ENCODE results near the gene NUP93.

The NUP93 gene

GRCh38 chr16:56812884-56813283, 83.0 kb downstream of the NUP93 start:
- Histone ChIP-seq H3K9me2 (replicated peaks; ENCODE audit: low read depth, low read length) (no peaks in the 10 kb centered on the region), H3K27me3 (ENCODE audit: insufficient read depth, low read length, poor library complexity, severe bottlenecking) (no peaks in the 10 kb centered on the region), H4K20me1 (ENCODE audit: insufficient read depth, low read length, poor library complexity, severe bottlenecking) (no peaks in the 10 kb centered on the region), H3K9me3 (ENCODE audit: insufficient read depth, low read depth, low read length) (no peaks in the 10 kb centered on the region), H3K79me2 (ENCODE audit: insufficient read depth, low read length) (no peaks in the 10 kb centered on the region), H3K4me3 (ENCODE audit: low read length, poor library complexity, severe bottlenecking) (no peak overlapping the region), H3K36me3 (ENCODE audit: insufficient read depth, low read length) (peaks cover 17% of the 10 kb centered on the region; the same call in 1 of the 2 replicates), H3K9ac (ENCODE audit: low read depth, low read length, poor library complexity, severe bottlenecking) (no peak overlapping the region), H3F3A (ENCODE audit: low read depth) (no peaks in the 10 kb centered on the region), H3K4me1 (ENCODE audit: insufficient read depth, low read length, poor library complexity, severe bottlenecking) (no peaks in the 10 kb centered on the region), H2AFZ (ENCODE audit: low read length) (no peak overlapping the region), H3K4me2 (ENCODE audit: low read depth, low read length, poor library complexity, severe bottlenecking) (no peak overlapping the region)
- no peak for TF ChIP-seq EZH2phosphoT487 (IDR thresholded peaks at IDR 0.05; ENCODE audit: borderline replicate concordance)
- no peak for TF ChIP-seq CTCF (conservative IDR thresholded peaks at IDR 0.05; ENCODE audit: low read length)

GRCh38 chr16:56814537-56815432, 84.9 kb downstream of the NUP93 start:
- H3K9ac ChIP-seq (ENCODE audit: low read depth, low read length, poor library complexity, severe bottlenecking): no peak overlapping the region

GRCh38 chr16:56815721-56816120, 85.8 kb downstream of the NUP93 start:
- no peak overlapping the region for H3K4me3 ChIP-seq (ENCODE audit: low read length, poor library complexity, severe bottlenecking)
- H3K36me3 ChIP-seq (ENCODE audit: insufficient read depth, low read length): peaks cover 33% of the 10 kb centered on the region; the same call in 1 of the 2 replicates
- H3K9me3 ChIP-seq (ENCODE audit: insufficient read depth, low read depth, low read length): no peaks in the 10 kb centered on the region
- TF ChIP-seq EZH2phosphoT487 (IDR thresholded peaks at IDR 0.05; ENCODE audit: borderline replicate concordance) (no peak), CTCF (conservative IDR thresholded peaks at IDR 0.05; ENCODE audit: low read length) (no peak)
- no peaks in the 10 kb centered on the region for H3K79me2 ChIP-seq (ENCODE audit: insufficient read depth, low read length)
- no peak overlapping the region for H2AFZ ChIP-seq (ENCODE audit: low read length)
- no peak overlapping the region for H3K9ac ChIP-seq (ENCODE audit: low read depth, low read length, poor library complexity, severe bottlenecking)
- no peaks in the 10 kb centered on the region for H4K20me1 ChIP-seq (ENCODE audit: insufficient read depth, low read length, poor library complexity, severe bottlenecking)
- H3F3A ChIP-seq (ENCODE audit: low read depth): no peaks in the 10 kb centered on the region
- H3K27me3 ChIP-seq (ENCODE audit: insufficient read depth, low read length, poor library complexity, severe bottlenecking): no peaks in the 10 kb centered on the region
- H3K4me2 ChIP-seq (ENCODE audit: low read depth, low read length, poor library complexity, severe bottlenecking): no peak overlapping the region
- H3K9me2 ChIP-seq (replicated peaks; ENCODE audit: low read depth, low read length): no peaks in the 10 kb centered on the region
- H3K4me1 ChIP-seq (ENCODE audit: insufficient read depth, low read length, poor library complexity, severe bottlenecking): no peaks in the 10 kb centered on the region

More at GRCh38 chr16:56814537-56815432, 84.9 kb downstream of the NUP93 start:
- no peaks in the 10 kb centered on the region for H3F3A ChIP-seq (ENCODE audit: low read depth)
- no peak for TF ChIP-seq EZH2phosphoT487 (IDR thresholded peaks at IDR 0.05; ENCODE audit: borderline replicate concordance)
- no peak for TF ChIP-seq CTCF (conservative IDR thresholded peaks at IDR 0.05; ENCODE audit: low read length)
- H2AFZ ChIP-seq (ENCODE audit: low read length): no peak overlapping the region
- no peaks in the 10 kb centered on the region for H3K27me3 ChIP-seq (ENCODE audit: insufficient read depth, low read length, poor library complexity, severe bottlenecking)
- no peaks in the 10 kb centered on the region for H3K4me1 ChIP-seq (ENCODE audit: insufficient read depth, low read length, poor library complexity, severe bottlenecking)
- H4K20me1 ChIP-seq (ENCODE audit: insufficient read depth, low read length, poor library complexity, severe bottlenecking): no peaks in the 10 kb centered on the region
- H3K79me2 ChIP-seq (ENCODE audit: insufficient read depth, low read length): no peaks in the 10 kb centered on the region
- H3K4me3 ChIP-seq (ENCODE audit: low read length, poor library complexity, severe bottlenecking): no peak overlapping the region
- no peaks in the 10 kb centered on the region for H3K9me2 ChIP-seq (replicated peaks; ENCODE audit: low read depth, low read length)
- no peak overlapping the region for H3K4me2 ChIP-seq (ENCODE audit: low read depth, low read length, poor library complexity, severe bottlenecking)
- peaks cover 27% of the 10 kb centered on the region; the same call in 1 of the 2 replicates for H3K36me3 ChIP-seq (ENCODE audit: insufficient read depth, low read length)
- H3K9me3 ChIP-seq (ENCODE audit: insufficient read depth, low read depth, low read length): no peaks in the 10 kb centered on the region

All from Loucy (cell line).